ENCODE measurements around the gene NID2.

DNA sequence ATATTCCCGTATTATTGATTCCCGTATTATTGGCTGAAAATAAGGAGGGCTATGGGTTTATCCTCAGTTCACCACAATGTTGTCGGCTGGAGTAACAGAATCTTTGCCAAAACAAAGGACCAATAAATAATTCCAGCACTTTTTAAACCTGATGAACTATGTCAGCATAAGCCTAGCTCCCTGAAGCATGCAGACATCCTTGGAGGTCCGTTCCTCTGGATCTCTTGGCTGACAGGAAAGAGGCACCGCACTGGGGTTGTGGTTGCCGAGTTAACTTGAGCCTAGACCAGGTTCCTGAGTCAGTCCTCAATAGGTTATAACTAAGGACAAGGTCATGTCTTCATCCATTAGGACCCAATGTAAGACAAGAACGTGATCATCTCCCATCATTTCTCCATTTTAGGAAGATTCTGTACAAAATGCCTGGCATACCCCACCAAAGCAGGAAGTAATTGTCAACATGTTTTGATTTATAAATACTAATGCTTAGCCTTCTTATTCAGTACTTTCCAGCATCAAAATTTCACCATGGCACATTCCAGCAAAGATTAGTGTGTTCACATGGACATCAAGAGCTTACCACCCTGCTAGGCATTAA lies 36.6 kb downstream of the NID2 start:
- no peak for TF ChIP-seq POLR2A (IDR thresholded peaks at IDR 0.05; ENCODE audit: low read depth, low read length)
- TF ChIP-seq CTCF (conservative IDR thresholded peaks at IDR 0.05; ENCODE audit: low read depth, low read length) = no peak
- TF ChIP-seq CEBPB (IDR thresholded peaks at IDR 0.05; ENCODE audit: low read depth, low read length) = no peak
- no peak for TF ChIP-seq RFX5 (IDR thresholded peaks at IDR 0.05; ENCODE audit: low read depth, low read length)
- TF ChIP-seq RCOR1 (IDR thresholded peaks at IDR 0.05; ENCODE audit: insufficient replicate concordance, low read length) = no peak
- TF ChIP-seq MXI1 (IDR thresholded peaks at IDR 0.05; ENCODE audit: borderline replicate concordance, low read depth, low read length) = no peak
- TF ChIP-seq USF2 (IDR thresholded peaks at IDR 0.05; ENCODE audit: low read depth, low read length) = no peak
- TF ChIP-seq SMC3 (IDR thresholded peaks at IDR 0.05; ENCODE audit: low read depth, low read length) = no peak
- no peak for TF ChIP-seq CHD1 (IDR thresholded peaks at IDR 0.05; ENCODE audit: low read depth, low read length)
- no peak for TF ChIP-seq MAFK (IDR thresholded peaks at IDR 0.05; ENCODE audit: low read depth, low read length)
- TF ChIP-seq RAD21 (IDR thresholded peaks at IDR 0.05; ENCODE audit: low read length) = no peak
